Astrocyte (in vitro differentiated cells and primary cell): ENCODE data around the gene GPR15LG. TPM values are rescaled to one million over a fixed set of nuclear protein-coding genes. Genes with fewer than 3 reads are reported as not detected.

Experiments used
- DNase-seq: peaks from one replicate; pipeline ENCODE4 v3.0.0-alpha.2; 2010; ENCODE audit warnings: low read depth
- FAIRE-seq: peaks from 2 replicates; lab custom pipeline; 2011; peaks lifted over from hg19 to GRCh38; lab: Jason Lieb, UNC
- H2AFZ ChIP-seq: 2 replicates; pipeline ENCODE4 v1.6.0; 2012; ENCODE audit warnings: low read depth, low read length, inconsistent platforms
- H3K27ac ChIP-seq: 2 replicates; pipeline ENCODE4 v1.5.1; 2011; ENCODE audit warnings: low read depth, low read length, inconsistent platforms
- H3K27me3 ChIP-seq: 2 replicates; pipeline ENCODE4 v1.6.0; 2011; ENCODE audit warnings: low read length, inconsistent platforms; ENCODE audit not compliant: insufficient read depth
- H3K36me3 ChIP-seq: 2 replicates; pipeline ENCODE4 v1.5.1; 2011; ENCODE audit warnings: low read length, inconsistent platforms; ENCODE audit not compliant: insufficient read depth
- H3K4me1 ChIP-seq: 2 replicates; pipeline ENCODE4 v1.5.1; 2011; ENCODE audit warnings: low read length, inconsistent platforms; ENCODE audit not compliant: insufficient read depth
- H3K4me2 ChIP-seq: 2 replicates; pipeline ENCODE4 v1.6.0; 2012; ENCODE audit warnings: low read length, inconsistent platforms
- H3K4me3 ChIP-seq: 2 replicates; pipeline ENCODE4 v1.5.1; 2011; ENCODE audit warnings: low read depth, mild to moderate bottlenecking, low read length, inconsistent platforms; ENCODE audit not compliant: insufficient read depth
- H3K79me2 ChIP-seq: 2 replicates; pipeline ENCODE4 v1.6.0; 2012; ENCODE audit warnings: mild to moderate bottlenecking, low read length, inconsistent platforms; ENCODE audit not compliant: insufficient read depth
- H3K9ac ChIP-seq: 2 replicates; pipeline ENCODE4 v1.6.0; 2012; ENCODE audit warnings: mild to moderate bottlenecking, low read length, inconsistent platforms
- H3K9me3 ChIP-seq: 2 replicates; pipeline ENCODE4 v1.5.1; 2012; ENCODE audit warnings: low read depth, mild to moderate bottlenecking, low read length, inconsistent platforms; ENCODE audit not compliant: insufficient read depth
- H4K20me1 ChIP-seq: 2 replicates; pipeline ENCODE4 v1.6.0; 2012; ENCODE audit warnings: low read length, inconsistent platforms; ENCODE audit not compliant: insufficient read depth
- H3K27ac Mint-ChIP-seq: one replicate; pipeline ENCODE4 v1.8.0; 2021; ENCODE audit warnings: mild to moderate bottlenecking, mixed read lengths; ENCODE audit not compliant: unreplicated experiment
- H3K27me3 Mint-ChIP-seq: one replicate; pipeline ENCODE4 v1.8.0; 2021; ENCODE audit warnings: low read depth, mixed read lengths; ENCODE audit not compliant: unreplicated experiment
- H3K36me3 Mint-ChIP-seq: one replicate; pipeline ENCODE4 v1.8.0; 2021; ENCODE audit warnings: low read depth, mixed read lengths; ENCODE audit not compliant: unreplicated experiment
- H3K4me1 Mint-ChIP-seq: one replicate; pipeline ENCODE4 v1.8.0; 2021; ENCODE audit warnings: low read depth, mixed read lengths; ENCODE audit not compliant: unreplicated experiment
- H3K4me3 Mint-ChIP-seq: one replicate; pipeline ENCODE4 v1.8.0; 2021; ENCODE audit warnings: mild to moderate bottlenecking, moderate library complexity, mixed read lengths; ENCODE audit not compliant: unreplicated experiment
- H3K9me3 Mint-ChIP-seq: one replicate; pipeline ENCODE4 v1.8.0; 2021; ENCODE audit warnings: mild to moderate bottlenecking, mixed read lengths; ENCODE audit not compliant: unreplicated experiment
- CTCF ChIP-seq: IDR thresholded peaks from 2 replicates; pipeline ENCODE4 v1.5.1; 2011; ENCODE audit warnings: low read depth, mild to moderate bottlenecking, inconsistent platforms, low read length, moderate library complexity; ENCODE audit not compliant: insufficient read depth
- EZH2 ChIP-seq: IDR thresholded peaks from 2 replicates; pipeline ENCODE4 v1.6.1; 2012; ENCODE audit warnings: mild to moderate bottlenecking, low read length, inconsistent platforms; ENCODE audit not compliant: insufficient read depth
- total RNA-seq: library from RNA; stranded (reverse); gene quantifications from 2 replicates; pipeline ENCODE4 v1.2.1, GENCODE V29; 2021

Gene GPR15LG
- total RNA-seq, 1 donor from 2014 or later = not detected

DNA sequence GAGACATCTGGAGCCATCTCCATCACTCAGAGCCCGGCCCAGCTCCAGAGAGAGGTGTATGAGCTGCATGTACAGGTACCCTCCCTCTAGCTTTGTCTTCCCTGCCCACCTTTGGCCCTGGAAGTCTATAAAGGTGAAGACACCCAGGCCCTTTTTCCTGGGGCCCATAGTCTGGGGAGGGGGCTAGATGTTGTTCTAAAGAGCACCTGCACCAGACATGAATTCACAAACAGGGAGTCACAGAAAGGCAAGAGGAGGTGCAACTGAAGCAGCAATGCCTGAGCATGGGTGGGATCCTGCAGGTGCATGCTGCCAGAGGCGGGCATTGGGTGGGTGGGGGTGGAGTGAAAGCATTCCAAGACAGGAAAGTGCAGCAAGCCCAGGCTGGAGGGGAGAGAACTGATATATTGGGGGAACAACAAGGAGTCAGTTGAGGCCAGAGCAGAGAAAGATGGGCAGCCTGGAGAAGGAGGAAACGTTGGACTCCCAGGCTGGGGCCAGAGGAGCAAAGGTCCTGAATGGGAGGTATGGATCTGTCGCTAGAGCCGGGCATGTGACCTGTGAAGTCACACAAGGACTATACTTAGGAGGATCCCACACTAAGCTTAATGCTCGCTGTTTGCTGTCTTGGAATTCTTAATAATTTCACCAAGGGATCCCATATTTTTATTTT lies 32.4 kb downstream of the GPR15LG start:
- Histone ChIP-seq H3K4me2 (no peak overlapping the region), H3K9me3 (no peaks in the 10 kb centered on the region), H3K9ac (no peak overlapping the region), H2AFZ (no peak overlapping the region), H3K4me1 (no peaks in the 10 kb centered on the region), H3K4me3 (no peak overlapping the region), H3K36me3 (no peaks in the 10 kb centered on the region), H3K27me3 (peaks cover 4% of the 10 kb centered on the region), H3K27ac (no peak overlapping the region), H4K20me1 (no peaks in the 10 kb centered on the region), H3K79me2 (no peaks in the 10 kb centered on the region)
- Mint-ChIP-seq H3K27me3 (peaks cover 28% of the 10 kb centered on the region), H3K9me3 (no peaks in the 10 kb centered on the region), H3K4me3 (no peak overlapping the region), H3K4me1 (no peaks in the 10 kb centered on the region), H3K36me3 (no peaks in the 10 kb centered on the region), H3K27ac (no peak overlapping the region)
- no peak for TF ChIP-seq CTCF
- TF ChIP-seq EZH2 = no peak
- DNase-seq = no peak
- FAIRE-seq = no peak

DNA sequence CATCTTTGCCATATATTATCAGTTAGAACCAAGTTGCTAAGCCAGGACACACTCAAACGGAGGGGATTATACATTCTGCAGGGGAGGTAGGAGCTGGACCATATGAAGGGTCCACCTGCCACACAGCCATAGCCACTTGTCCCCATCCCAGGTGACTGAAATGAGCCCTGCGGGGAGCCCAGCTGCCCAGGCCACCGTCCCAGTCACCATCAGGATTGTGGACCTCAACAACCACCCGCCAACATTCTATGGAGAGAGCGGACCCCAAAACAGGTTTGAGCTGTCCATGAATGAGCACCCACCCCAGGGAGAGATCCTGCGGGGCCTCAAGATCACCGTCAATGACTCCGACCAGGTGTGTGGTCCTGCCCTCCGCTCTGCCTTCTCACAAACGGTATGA lies 34.4 kb downstream of the GPR15LG start:
- Mint-ChIP-seq H3K27ac (no peak overlapping the region), H3K9me3 (no peaks in the 10 kb centered on the region), H3K36me3 (no peaks in the 10 kb centered on the region), H3K4me3 (no peak overlapping the region), H3K4me1 (no peaks in the 10 kb centered on the region), H3K27me3 (peaks cover 35% of the 10 kb centered on the region)
- no peaks in the 10 kb centered on the region for H3K79me2 ChIP-seq
- H3K9ac ChIP-seq = no peak overlapping the region
- DNase-seq (no peak), FAIRE-seq (no peak)
- peaks cover 4% of the 10 kb centered on the region for H3K27me3 ChIP-seq
- no peaks in the 10 kb centered on the region for H3K4me1 ChIP-seq
- no peak overlapping the region for H3K27ac ChIP-seq
- no peak overlapping the region for H3K4me2 ChIP-seq
- H2AFZ ChIP-seq = no peak overlapping the region
- TF ChIP-seq CTCF (no peak), EZH2 (no peak)
- no peak overlapping the region for H3K4me3 ChIP-seq
- H4K20me1 ChIP-seq = no peaks in the 10 kb centered on the region
- H3K36me3 ChIP-seq = no peaks in the 10 kb centered on the region
- no peaks in the 10 kb centered on the region for H3K9me3 ChIP-seq

GRCh38 chr10:84211566-84211965 lies 38.0 kb downstream of the GPR15LG start:
- TF ChIP-seq EZH2 (no peak), CTCF (no peak)
- Mint-ChIP-seq H3K27me3 (peaks cover 38% of the 10 kb centered on the region), H3K9me3 (no peaks in the 10 kb centered on the region), H3K4me1 (no peaks in the 10 kb centered on the region), H3K4me3 (no peak overlapping the region), H3K27ac (no peak overlapping the region), H3K36me3 (no peaks in the 10 kb centered on the region)
- Histone ChIP-seq H2AFZ (no peak overlapping the region), H3K4me2 (no peak overlapping the region), H4K20me1 (no peaks in the 10 kb centered on the region), H3K9ac (no peak overlapping the region), H3K27me3 (peaks cover 4% of the 10 kb centered on the region), H3K36me3 (no peaks in the 10 kb centered on the region), H3K27ac (no peak overlapping the region), H3K9me3 (no peaks in the 10 kb centered on the region), H3K79me2 (no peaks in the 10 kb centered on the region), H3K4me1 (no peaks in the 10 kb centered on the region), H3K4me3 (no peak overlapping the region)
- FAIRE-seq (no peak), DNase-seq (no peak)
